HG02840 (cell line): ENCODE measurements around the gene ERICH6B.

Source experiments
- ATAC-seq: cut with Tn5 transposase; IDR thresholded peaks from one replicate; pipeline ENCODE4 v1.9.1; 2021; ENCODE audit warnings: mild to moderate bottlenecking, moderate library complexity, moderate number of reproducible peaks; ENCODE audit not compliant: unreplicated experiment, low FRiP score

ERICH6B gene

DNA sequence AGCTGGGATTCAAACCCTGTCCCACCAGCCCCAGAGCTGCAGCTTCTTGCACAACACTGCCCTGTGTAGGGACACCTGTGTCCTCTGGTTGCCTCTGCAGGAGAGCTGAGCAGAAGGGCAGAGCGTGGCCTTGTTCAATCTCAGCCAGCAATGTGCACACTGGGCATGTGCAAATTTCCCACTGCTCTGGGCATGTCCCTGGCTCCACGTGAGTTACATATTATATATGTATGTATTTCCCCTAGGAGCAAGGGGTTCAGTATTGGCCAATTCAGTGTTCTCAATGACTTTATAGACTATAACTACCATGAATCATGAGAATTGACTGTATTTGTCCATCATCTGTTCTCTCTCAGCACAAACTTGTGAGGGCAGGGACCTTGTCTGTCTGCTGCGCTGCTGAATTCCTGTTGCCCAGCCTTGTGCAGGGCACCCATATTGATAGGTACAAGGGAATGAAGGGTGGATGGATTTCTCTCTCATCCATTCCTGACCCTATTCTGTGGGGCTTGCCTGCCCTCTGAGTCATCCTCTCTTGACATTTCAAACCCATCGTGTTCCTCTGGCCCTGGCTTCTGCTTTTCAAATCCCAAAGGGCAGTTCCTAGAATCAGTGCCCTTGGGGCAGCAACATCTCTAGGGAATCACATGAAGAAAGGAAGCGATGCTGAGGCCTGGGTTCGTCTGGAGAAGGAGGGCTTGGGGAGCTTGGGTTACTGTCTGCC, 69.7 kb downstream of the ERICH6B start:
- ATAC-seq: no peak

DNA sequence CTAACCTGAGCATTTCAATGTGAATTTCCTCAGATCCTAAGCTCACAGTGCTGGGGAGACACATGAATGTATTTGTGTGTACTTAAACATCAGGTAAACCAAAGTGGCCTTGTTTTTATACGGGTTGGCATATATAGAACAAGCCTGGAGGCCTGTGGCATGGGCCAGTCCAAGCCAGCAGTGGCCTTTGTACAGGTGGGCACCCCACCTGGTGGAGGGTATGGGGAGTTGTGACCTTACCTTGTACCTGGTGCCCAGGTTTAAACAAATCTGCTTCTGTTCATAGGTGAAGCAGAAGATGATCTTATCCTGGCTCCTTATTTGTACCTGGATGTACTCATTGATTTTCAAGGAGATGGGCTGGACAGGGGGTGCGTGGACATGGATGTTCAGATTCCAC, 71.0 kb downstream of the ERICH6B start:
- ATAC-seq: no peak

DNA sequence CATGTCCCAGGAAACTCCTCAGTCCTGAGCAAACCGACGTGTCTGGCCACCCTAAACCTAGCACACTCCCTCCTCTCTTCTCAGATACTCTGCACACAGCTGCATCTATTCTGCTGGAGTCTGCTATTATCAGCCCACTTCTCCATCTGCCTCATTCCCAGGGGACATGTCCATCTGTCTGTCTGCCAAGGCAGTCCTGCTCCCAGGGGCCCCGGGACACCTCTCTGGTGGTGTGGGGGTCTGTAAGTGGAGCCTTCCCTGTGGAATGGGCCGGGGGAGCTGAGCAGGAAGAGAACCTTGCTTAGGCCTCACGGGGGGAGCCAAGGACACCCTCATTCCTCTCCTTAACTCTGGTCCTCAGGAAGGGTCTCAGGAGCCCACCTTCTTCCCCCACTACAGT, 72.7 kb downstream of the ERICH6B start:
- ATAC-seq: no peak

DNA sequence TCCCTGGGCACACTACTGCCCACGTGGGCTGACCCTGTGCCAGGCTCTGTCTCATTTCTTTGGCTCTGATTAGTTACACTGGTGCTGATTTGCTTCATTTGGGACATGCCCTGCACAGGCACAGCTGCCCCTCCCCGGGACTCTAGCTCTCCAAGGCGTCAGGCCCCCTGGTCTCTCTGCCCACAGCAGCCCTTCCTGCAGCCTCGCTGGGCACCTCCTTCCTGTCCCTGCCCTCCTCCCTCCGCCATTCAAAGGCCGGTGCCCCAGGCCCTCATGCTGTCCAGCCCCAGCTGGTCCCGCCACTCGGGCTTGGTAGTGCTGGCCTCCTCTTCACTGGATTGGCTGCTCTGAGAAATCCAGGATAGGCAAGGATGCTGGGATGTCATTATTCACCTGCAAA, 73.1 kb downstream of the ERICH6B start:
- no peak for ATAC-seq

DNA sequence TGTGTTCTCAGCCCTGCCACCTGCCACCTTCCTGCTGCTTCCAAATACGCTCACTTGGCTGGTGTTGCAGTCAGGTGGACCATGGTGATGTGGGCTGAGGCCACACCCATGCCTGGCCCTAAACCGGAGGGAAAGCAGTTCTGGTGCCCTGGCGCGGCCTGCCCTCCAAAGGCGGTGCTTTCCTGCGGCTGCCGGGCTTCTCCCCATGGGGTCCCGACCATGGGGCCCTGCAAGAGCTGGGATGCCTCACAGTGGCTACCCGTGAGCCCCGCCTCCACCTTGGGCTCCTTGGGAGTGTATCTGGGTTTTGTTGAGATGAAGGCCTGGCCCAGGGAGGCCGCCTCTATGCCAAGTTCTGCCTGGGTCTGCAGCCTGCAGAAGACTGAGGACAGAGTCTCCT, 73.7 kb downstream of the ERICH6B start:
- ATAC-seq: no peak

DNA sequence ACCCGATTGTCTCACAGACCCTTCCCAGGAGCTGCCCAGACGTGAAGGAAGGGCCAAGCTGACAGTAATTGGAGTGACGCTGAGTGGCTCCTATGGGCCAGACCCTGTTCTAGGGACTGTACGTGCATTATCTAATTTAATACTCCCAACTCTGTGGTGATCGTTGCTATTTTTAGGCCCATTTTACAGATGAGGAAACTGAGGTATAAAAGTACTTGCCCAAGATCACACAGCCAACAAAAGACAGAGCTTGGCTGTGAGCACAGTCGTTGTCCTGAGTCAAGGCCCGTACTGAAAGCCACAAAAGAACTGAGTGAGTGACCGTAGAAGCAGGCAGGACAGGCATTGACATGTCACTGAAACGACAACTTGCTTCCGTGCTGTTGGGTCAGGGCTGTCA, 74.7 kb downstream of the ERICH6B start:
- ATAC-seq: no peak

DNA sequence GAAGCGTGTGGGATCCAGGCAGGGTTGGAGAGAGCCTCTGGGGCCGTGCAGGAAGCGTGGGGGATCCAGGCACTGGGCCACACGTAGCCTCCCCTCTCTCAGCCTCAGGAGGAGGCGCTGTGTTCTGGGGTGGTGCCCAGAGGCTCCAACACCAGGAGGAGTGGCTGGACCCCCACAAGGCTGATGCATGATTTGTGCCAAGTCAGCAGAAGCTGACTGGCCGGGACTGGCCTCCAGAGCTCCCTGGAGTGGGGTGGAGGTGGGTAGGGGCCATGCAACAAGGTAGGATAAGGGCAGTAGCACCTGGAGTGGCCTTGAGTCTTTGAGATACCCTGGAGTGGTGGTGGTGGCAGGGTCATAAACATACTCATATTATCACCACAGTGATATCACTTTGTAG, 75.3 kb downstream of the ERICH6B start:
- ATAC-seq: no peak

DNA sequence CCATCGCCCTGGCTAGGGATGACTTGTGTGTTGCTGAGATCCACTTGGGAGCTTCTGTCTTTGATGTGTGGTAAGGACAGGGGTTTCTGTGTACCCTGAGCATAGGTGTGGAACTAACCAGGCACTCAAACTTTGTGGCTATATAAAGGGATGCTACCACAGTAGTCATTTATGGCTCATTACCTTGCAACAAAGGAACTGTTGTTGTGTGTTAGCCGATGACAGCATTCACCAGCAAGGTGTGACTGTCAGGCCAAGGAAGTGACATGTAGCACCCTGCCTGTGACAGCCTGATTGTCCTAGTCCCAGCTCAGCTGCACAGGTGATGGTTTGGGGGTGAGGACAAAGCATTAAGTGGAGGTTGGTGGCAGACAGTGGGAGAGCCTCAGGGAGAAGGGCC, 77.2 kb downstream of the ERICH6B start:
- no peak for ATAC-seq

DNA sequence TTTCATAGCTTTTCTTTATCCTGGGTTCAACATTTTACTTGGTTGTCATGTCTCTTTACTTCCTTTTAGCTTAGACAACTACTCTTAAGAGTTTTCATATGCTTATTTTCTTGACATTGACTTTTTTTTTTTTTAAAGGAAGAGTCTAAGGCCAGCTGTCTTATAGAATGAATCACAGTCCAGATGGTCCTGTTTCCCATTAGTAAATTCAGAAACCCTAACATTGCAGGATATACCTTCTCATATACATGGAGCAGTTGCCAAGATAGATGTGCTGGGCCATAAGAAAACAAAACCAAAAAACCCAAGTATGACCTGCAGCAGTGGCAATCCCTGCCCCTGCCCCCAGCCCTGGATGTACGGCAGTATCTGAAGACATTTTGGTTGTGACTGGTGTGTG, 78.0 kb downstream of the ERICH6B start:
- no peak for ATAC-seq

DNA sequence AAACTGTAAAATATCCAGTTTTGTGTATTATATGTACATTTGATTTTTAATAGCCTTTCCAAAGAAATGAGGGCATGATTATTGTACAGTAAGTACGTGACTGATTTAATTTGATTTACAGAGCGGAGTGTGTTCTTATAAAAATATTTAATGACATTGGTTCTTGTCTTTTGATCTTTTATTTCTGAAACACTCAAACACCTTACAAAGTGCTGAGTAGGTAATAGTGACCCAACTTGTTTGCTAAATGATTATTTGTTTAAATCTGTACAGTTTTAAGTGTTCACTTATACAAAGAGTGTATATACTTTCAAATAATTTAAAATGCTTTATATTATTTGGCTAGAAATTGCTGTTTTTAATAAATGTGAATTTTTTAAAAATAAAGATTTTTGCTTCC, 79.3 kb downstream of the ERICH6B start:
- ATAC-seq: no peak

DNA sequence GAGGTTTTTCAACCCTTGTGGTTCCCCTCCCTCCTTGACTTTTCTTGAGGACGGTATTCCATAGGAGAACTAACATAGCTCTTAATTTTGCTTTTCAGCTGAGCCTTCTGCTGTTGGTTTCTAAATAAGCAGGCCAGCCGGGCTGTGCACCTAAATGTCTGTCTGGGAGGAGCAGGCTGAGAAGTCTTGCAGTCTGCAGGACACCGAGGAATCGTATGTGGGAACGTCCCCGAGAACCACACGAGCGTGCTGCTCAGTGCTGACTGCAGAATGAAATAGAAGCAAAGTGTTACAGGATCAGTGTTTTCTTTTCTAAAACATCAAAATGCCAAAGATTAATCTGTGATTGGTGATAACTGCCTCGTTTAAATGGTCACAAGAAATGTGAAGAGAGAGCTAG, 80.9 kb downstream of the ERICH6B start:
- ATAC-seq: no peak

DNA sequence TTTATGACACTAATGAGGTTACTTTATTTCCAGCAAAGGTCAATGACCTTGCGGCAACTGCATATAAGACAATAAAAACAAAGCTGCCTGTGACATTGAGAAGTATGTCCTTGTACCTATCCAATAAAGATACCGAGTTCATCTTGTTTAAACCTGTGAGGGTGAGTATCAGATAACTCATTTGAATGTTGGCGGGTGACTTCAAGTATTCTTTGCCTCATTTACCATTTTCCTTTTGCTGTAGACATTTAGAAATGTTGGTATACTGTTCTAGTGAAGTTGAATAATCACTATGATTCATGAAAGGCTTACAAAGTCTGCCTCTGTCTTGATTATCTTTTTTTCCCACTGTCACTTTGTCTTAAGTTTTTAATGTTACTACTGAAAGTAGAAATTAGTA, 85.8 kb downstream of the ERICH6B start:
- ATAC-seq: no peak

DNA sequence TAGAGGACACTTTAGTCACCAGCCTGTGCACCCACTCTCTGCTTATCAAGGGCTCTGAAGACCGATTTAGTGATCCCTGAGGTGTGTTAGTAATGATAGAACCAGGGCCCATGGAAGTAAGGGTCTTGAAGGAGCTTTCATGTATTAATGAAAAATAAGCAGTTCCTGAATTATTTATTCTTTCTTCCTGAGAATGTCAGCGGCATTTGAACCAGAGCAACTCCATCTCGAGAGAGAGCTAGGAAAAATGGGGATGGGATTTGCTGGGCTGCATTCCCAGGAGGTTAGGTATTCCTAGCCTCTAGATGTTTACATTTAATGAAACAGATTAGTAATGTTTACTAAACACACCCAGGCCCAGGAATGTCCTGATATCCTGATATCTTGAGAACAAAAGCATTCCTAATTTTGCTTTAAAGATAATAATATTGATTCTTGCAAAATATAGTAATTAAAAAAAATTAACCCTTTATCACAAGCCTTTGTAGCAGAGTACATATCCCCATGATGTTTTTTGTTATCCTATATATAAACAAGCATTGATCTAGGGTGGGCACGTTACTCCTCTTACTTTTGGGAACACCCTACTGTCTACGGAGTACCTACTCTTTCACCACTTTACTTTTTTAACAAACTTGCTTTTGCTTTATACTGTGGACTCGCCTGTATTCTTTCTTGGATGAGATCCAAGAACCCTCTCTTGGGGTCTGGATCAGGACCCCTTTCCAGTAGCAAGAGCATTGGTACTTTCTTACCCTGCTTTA, 87.7 kb downstream of the ERICH6B start:
- ATAC-seq: no peak

DNA sequence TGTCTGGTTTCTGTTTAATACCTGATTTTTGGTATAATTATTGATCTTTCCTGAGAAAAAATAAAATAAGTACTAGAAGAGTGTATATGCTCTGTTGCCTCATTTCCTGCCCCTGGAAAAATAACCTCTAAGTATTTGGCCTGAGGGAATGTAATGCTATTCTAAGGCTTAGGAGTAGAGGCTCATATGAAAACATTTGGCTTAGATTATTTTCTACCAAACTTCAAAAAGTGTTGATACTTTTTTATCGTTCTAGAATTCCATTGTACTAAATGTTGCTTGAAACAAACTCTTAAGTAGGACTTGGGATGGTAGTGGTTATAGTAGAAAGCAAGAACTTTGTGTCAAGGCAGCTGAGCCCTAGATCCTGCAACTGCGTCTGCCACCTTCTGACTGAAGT, 93.0 kb downstream of the ERICH6B start:
- ATAC-seq: no peak

DNA sequence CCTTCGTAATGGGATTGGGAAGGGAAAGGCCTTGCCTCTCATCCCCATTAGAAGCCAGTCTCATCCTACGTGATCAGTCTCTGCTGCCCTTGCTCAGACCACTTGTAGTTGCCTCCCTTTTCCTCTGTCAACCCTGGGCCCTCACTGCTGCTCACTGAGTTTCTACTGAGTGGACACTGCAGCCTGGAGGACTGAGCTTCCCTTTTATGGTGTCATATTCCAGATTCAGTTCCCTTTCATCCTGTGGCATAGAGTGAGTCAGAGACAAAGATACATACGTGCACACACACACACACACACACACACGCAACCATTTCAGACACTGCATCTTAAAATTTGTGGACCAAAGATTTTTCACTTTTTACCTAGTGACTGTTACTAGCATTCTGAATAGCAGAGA, 94.2 kb downstream of the ERICH6B start:
- ATAC-seq: no peak

DNA sequence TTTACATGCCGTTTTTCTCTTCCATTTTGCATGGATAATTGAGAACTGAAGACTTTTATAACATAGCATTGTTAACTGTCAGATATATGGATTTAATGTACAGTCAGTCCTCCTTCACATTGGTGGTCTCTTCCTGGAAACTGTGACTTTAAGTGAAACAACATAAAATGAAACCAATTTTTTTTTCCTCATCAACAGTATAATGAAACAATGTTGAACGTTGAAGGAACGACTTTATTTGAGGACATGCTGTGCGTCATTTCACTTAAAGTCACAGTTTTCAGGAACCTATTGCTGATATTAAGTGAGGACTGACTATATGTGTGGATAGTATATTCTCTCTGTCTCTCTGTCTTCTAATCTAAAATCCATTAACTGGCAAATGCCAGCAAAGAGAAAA, 96.0 kb downstream of the ERICH6B start:
- no peak for ATAC-seq

DNA sequence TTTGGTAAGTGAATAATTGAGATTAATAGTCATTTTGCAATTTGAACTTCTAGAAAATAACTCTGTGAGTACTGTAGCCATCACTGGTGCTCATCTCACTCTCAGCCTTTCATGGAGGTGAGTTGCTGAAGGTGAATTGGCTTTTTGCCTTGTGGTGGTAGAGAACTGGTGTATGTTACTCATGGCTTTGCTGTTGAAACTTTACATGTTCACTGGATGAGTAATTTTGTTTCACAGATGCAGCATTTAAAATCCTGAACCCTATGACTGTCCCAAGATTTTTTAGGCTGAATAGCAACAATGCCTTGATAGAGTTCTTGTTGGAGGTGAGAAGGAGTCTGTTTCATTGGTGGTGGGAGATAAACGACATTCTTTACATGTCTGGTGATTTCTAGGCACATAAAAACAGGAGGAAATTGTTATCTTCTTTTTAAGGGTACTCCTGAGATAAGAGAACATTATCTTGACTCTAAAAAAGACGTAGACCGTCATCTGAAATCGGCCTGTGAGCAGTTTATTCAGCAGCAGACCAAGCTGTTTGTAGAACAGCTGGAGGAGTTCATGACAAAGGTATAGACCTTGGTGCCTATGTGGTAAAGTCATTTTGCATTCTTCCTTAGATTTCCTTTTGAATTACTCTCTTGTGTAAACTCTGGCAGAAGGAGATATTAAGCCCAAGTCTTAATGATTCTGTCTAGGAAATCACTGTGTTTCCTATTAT, 96.9 kb downstream of the ERICH6B start:
- no peak for ATAC-seq

DNA sequence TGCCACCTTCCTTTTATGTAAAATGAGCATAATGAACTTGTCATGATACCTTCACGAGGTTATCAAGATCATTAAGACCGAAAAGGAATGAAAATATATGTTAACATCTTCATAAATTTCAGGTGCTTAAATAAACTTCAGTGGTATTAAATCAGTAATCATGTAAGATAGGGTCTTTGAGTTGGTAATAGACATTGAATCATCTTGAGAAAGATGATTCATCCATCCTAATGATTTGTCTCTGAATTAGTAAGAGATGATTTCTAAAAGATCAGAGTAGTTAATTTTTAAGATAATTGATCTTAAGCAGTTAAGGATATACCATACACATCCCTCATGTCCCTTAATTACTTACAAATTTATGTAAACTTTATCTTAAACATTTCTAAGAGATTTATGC, 98.8 kb downstream of the ERICH6B start:
- no peak for ATAC-seq

DNA sequence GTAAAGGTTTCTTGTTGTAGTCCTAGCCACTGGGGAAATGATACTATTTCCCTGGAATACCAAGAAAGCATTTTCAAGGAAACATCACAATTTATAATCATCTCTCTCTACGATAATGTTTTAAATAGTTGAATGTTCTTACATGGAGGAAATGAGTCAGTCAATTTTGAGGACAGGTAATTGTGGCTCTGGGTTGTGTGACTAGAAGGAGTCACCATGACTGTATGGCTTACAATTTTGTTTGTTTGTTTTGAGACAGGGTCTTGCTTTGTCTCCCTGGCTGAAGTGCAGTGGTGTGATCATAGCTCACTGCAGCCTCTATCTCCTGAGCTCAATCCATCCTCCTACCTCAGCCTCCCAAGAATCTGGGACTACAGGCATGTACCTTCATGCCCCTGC, 103.4 kb downstream of the ERICH6B start:
- no peak for ATAC-seq

DNA sequence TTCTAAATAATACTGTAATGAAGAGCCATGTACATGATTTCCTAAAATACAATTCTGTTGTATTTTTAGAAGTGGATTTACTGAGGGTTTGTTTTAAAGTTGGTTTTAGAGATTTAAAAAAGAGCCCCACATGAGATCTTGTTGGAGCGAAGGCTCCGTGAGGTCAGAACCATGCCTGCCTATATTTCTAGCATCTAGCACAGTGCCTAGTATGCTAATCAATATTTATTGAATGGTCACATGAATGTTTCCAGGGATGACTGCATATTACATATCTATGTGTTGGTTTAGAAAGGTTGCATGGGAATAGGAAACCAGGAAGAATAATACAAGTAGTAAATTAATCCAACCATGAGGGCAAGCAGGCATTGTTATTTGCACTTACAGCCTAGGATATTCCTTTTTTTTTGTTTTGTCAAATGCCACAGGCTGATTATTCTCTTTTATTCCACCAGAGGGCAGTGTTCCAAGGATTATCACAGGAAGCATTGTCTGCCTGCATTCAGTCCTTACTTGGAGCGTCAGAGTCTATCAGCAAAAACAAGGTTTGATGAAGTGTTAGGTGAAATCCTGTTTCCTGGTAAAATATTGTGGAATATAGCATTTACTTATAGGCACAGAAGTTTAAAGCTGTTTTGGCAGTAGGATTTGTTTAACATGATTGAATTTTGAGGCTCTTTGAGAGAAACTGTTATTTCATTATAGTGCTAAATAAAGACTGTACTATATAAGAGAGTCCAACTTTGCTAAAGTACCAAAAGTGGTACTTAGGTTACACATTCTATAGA, 104.0 kb downstream of the ERICH6B start:
- ATAC-seq: no peak

DNA sequence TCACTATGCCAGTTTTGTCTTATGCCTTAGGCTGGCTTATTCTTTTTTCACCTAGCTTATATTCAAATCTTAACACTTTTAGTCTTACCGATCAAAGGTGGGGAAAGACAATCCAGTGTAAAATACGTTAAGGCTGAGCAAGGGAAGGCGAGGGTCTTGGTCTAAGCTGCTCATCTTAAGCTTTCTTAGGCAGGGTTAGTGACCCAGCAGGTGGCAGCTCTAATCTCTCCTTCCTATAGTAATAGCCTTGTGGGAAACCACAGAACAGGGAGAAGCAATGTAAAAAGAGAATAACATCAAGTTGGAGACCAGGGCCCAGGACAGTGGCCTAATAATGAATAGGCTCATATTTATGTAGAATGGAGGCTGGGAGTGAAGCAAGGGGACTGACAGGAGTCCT, 104.9 kb downstream of the ERICH6B start:
- ATAC-seq: no peak
